Measurements from ENCODE around the gene ARHGEF28.

The ARHGEF28 gene

DNA sequence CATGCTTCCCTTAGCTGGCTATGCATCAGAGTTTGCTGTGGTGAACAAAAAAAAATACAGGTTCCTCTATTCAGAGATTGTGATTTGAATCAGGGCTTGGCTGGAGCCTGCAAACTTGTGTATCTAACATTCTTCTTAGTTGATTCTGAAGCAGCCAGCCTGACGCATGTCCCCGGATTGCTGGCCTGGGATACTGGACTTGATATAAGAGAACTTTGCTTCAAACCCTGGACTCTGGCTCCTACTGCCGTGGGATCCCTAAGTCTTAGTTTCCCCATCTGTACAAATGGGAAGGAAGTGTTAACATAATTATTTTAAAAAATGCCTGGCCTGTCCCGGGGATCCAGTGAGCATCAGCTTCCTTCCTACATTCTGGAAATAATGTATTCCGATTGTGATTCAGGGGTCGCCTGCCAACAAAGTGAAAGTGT is 292.8 kb downstream of the ARHGEF28 start:
- DNase-seq (ENCODE audit: low read depth in 1 of 2, low spot score in 1 of 2) = no peak
- Histone ChIP-seq H3K27me3 (ENCODE audit: insufficient read depth, poor library complexity, severe bottlenecking) (no peaks in the 10 kb centered on the region), H3K27ac (replicated peaks) (no peak overlapping the region), H3K4me3 (replicated peaks; ENCODE audit: insufficient read depth, low read length) (no peak overlapping the region; the same call in 1 of the 2 replicates)
- TF ChIP-seq POLR2AphosphoS5 (IDR thresholded peaks at IDR 0.05; ENCODE audit: low read depth) (no peak), GABPA (IDR thresholded peaks at IDR 0.05; ENCODE audit: low read depth) (no peak), SPI1 (IDR thresholded peaks at IDR 0.05; ENCODE audit: borderline replicate concordance, low read depth) (no peak)
- TF ChIP-seq, protein P1, sequence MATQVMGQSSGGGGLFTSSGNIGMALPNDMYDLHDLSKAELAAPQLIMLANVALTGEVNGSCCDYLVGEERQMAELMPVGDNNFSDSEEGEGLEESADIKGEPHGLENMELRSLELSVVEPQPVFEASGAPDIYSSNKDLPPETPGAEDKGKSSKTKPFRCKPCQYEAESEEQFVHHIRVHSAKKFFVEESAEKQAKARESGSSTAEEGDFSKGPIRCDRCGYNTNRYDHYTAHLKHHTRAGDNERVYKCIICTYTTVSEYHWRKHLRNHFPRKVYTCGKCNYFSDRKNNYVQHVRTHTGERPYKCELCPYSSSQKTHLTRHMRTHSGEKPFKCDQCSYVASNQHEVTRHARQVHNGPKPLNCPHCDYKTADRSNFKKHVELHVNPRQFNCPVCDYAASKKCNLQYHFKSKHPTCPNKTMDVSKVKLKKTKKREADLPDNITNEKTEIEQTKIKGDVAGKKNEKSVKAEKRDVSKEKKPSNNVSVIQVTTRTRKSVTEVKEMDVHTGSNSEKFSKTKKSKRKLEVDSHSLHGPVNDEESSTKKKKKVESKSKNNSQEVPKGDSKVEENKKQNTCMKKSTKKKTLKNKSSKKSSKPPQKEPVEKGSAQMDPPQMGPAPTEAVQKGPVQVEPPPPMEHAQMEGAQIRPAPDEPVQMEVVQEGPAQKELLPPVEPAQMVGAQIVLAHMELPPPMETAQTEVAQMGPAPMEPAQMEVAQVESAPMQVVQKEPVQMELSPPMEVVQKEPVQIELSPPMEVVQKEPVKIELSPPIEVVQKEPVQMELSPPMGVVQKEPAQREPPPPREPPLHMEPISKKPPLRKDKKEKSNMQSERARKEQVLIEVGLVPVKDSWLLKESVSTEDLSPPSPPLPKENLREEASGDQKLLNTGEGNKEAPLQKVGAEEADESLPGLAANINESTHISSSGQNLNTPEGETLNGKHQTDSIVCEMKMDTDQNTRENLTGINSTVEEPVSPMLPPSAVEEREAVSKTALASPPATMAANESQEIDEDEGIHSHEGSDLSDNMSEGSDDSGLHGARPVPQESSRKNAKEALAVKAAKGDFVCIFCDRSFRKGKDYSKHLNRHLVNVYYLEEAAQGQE (IDR thresholded peaks at IDR 0.05; ENCODE audit: insufficient replicate concordance, low read depth) = no peak
- TF ChIP-seq, protein P2, sequence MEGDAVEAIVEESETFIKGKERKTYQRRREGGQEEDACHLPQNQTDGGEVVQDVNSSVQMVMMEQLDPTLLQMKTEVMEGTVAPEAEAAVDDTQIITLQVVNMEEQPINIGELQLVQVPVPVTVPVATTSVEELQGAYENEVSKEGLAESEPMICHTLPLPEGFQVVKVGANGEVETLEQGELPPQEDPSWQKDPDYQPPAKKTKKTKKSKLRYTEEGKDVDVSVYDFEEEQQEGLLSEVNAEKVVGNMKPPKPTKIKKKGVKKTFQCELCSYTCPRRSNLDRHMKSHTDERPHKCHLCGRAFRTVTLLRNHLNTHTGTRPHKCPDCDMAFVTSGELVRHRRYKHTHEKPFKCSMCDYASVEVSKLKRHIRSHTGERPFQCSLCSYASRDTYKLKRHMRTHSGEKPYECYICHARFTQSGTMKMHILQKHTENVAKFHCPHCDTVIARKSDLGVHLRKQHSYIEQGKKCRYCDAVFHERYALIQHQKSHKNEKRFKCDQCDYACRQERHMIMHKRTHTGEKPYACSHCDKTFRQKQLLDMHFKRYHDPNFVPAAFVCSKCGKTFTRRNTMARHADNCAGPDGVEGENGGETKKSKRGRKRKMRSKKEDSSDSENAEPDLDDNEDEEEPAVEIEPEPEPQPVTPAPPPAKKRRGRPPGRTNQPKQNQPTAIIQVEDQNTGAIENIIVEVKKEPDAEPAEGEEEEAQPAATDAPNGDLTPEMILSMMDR (IDR thresholded peaks at IDR 0.05; ENCODE audit: insufficient read depth, low read length) = no peak

DNA sequence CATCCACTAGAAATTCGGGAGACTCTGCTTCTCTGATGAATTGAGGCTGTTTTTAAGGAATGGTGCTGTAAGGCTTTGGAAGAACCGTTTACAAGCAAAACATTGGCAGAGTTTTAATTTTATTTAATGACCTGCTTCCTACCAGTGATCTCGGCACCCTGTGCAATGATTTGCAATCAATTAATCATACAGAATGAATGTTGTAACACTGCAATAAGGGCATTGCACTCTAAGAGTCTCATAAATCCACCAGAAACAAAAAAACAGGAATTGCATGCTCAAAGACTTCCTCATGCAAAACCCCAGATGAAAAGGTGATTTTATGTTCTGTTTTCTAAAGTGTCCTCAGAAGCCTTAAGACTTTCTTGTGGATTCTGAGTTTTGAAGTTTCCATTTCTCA is 295.7 kb downstream of the ARHGEF28 start:
- no peak for DNase-seq (ENCODE audit: low read depth in 1 of 2, low spot score in 1 of 2)
- TF ChIP-seq SPI1 (IDR thresholded peaks at IDR 0.05; ENCODE audit: borderline replicate concordance, low read depth) (peak; percentile 38; the same call in 1 of the 2 replicates), GABPA (IDR thresholded peaks at IDR 0.05; ENCODE audit: low read depth) (no peak)
- H3K27me3 ChIP-seq (ENCODE audit: insufficient read depth, poor library complexity, severe bottlenecking) = no peaks in the 10 kb centered on the region

DNA sequence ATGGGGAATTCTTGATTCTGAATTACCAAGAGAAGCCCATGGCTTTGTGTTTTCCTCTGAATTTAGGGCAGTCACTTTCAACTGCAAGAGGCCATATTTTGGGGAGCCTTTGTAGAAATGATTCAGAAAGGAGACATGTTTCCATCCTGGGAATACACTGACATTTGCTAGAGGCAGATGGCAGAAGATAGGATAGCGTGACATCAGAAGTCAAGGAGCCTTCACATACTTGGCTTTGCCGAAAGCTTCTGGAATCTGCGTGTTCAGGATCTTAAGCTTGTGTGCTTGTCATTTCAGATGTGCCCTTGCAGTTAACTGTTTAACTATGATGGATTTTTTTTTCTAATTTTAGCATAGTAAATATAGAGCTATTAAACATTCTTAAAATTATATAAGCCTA is 296.2 kb downstream of the ARHGEF28 start:
- H3K27me3 ChIP-seq (ENCODE audit: insufficient read depth, poor library complexity, severe bottlenecking) = no peaks in the 10 kb centered on the region
- TF ChIP-seq, protein P2 (IDR thresholded peaks at IDR 0.05; ENCODE audit: insufficient read depth, low read length) = no peak
- TF ChIP-seq, protein P1 (IDR thresholded peaks at IDR 0.05; ENCODE audit: insufficient replicate concordance, low read depth) = no peak
- TF ChIP-seq SPI1 (IDR thresholded peaks at IDR 0.05; ENCODE audit: borderline replicate concordance, low read depth) = no peak
- TF ChIP-seq GABPA (IDR thresholded peaks at IDR 0.05; ENCODE audit: low read depth) = no peak
- no peak for TF ChIP-seq POLR2AphosphoS5 (IDR thresholded peaks at IDR 0.05; ENCODE audit: low read depth)
- H3K4me3 ChIP-seq (replicated peaks; ENCODE audit: insufficient read depth, low read length) = no peak overlapping the region
- H3K27ac ChIP-seq (replicated peaks) = no peak overlapping the region
- no peak for DNase-seq (ENCODE audit: low read depth in 1 of 2, low spot score in 1 of 2)

More for the DNA sequence above, 295.7 kb downstream of the ARHGEF28 start:
- no peak overlapping the region for H3K4me3 ChIP-seq (replicated peaks; ENCODE audit: insufficient read depth, low read length)
- no peak overlapping the region for H3K27ac ChIP-seq (replicated peaks)

DNA sequence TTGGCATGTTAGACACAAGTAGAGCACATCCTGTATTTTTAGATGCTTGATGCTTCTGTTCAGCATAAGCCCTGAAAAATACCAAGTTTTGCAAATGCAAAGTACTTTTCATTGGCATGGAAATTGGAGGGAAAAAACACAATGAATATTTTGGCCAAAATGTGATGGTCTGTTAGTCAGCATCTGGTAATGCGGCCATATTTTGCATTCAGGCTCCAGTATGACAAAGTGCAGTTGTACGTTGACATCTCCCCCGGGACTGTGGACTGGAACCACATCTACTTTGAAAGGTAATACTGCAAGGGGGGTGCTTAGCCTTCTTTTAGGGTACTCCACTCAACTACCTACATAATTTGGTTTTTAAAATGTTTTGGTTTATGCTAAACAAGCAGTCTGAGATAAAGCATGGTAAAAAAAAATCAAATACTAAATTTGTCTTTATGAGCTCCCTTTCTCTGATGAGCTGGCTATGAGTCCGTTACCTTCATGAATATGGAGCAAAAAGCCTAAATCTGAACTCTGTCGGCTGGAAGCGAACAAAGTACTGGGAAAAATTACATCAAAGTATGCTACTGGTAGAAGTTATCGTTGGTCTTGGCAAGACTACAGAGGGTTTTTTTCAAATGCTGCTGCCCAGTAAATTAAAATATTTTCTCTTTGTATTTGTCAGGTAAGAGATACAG is 297.0 kb downstream of the ARHGEF28 start:
- DNase-seq (ENCODE audit: low read depth in 1 of 2, low spot score in 1 of 2) = no peak
- Histone ChIP-seq H3K4me3 (replicated peaks; ENCODE audit: insufficient read depth, low read length) (no peak overlapping the region), H3K27ac (replicated peaks) (no peak overlapping the region), H3K27me3 (ENCODE audit: insufficient read depth, poor library complexity, severe bottlenecking) (no peaks in the 10 kb centered on the region)
- TF ChIP-seq GABPA (IDR thresholded peaks at IDR 0.05; ENCODE audit: low read depth) (no peak), SPI1 (IDR thresholded peaks at IDR 0.05; ENCODE audit: borderline replicate concordance, low read depth) (no peak), POLR2AphosphoS5 (IDR thresholded peaks at IDR 0.05; ENCODE audit: low read depth) (no peak)
- TF ChIP-seq, protein P2 (IDR thresholded peaks at IDR 0.05; ENCODE audit: insufficient read depth, low read length) = no peak
- TF ChIP-seq, protein P1 (IDR thresholded peaks at IDR 0.05; ENCODE audit: insufficient replicate concordance, low read depth) = no peak

Measured in HL-60 (cell line).